ENCODE data around the gene TNK1.
A peak's percentile ranks its signal among the peaks of the same experiment; 100 is the strongest.

Gene TNK1

GRCh38 chr17:7413346-7413985 is 32.6 kb downstream of the TNK1 start:
- no peak for DNase-seq

GRCh38 chr17:7414837-7415236 is 33.9 kb downstream of the TNK1 start:
- DNase-seq: no peak

- no peak for DNase-seq
Observed at GRCh38 chr17:7415784-7416183, 34.9 kb downstream of the TNK1 start.

GRCh38 chr17:7416323-7416722 is 35.4 kb downstream of the TNK1 start:
- no peak for DNase-seq

- no peak for DNase-seq
Observed at GRCh38 chr17:7417056-7417655, 36.3 kb downstream of the TNK1 start.

GRCh38 chr17:7418472-7419152 is 37.7 kb downstream of the TNK1 start:
- no peak for DNase-seq

GRCh38 chr17:7419819-7420610 is 39.1 kb downstream of the TNK1 start, which contains the start of gene SPEM1:
SPEM1 (plus strand) TSS chr17:7420324; CDS start chr17:7420385, 61 bp downstream.
- DNase-seq: no peak

GRCh38 chr17:7421186-7421585 is 40.3 kb downstream of the TNK1 start:
- DNase-seq: no peak

GRCh38 chr17:7423679-7424078 is 42.8 kb downstream of the TNK1 start:
- no peak for DNase-seq

GRCh38 chr17:7425316-7425715 is 44.4 kb downstream of the TNK1 start, which contains the start of gene SPEM2:
SPEM2 (plus strand) TSS chr17:7425616; CDS start chr17:7425689, 73 bp downstream.
- no peak for DNase-seq

- DNase-seq: no peak
Observed at GRCh38 chr17:7425756-7426155, 44.9 kb downstream of the TNK1 start.

- no peak for DNase-seq
Observed at GRCh38 chr17:7426203-7426863, 45.4 kb downstream of the TNK1 start.

GRCh38 chr17:7426896-7427489 is 46.1 kb downstream of the TNK1 start:
- DNase-seq: no peak

- no peak for DNase-seq
Observed at GRCh38 chr17:7427549-7427948, 46.7 kb downstream of the TNK1 start.

GRCh38 chr17:7428557-7428956 is 47.7 kb downstream of the TNK1 start, which contains the start of gene SPEM3:
SPEM3 (plus strand) TSS chr17:7428857; CDS start chr17:7428903, 46 bp downstream.
- no peak for DNase-seq

- no peak for DNase-seq
Observed at GRCh38 chr17:7429722-7430121, 48.8 kb downstream of the TNK1 start.

- DNase-seq: no peak
Observed at GRCh38 chr17:7431231-7431630, 50.3 kb downstream of the TNK1 start.

GRCh38 chr17:7432296-7432695 is 51.4 kb downstream of the TNK1 start:
- no peak for DNase-seq

- no peak for DNase-seq
Observed at GRCh38 chr17:7435676-7436555, 55.0 kb downstream of the TNK1 start.

- peak; percentile 48 for DNase-seq
Observed at GRCh38 chr17:7436556-7437368, 55.9 kb downstream of the TNK1 start.

Measured in NCI-H774 (cell line).